Measurements from ENCODE around the gene CRYBG3. TPM values are rescaled to one million over a fixed set of nuclear protein-coding genes. Genes with fewer than 3 reads are reported as not detected.
A peak's percentile ranks its signal among the peaks of the same experiment; 100 is the strongest.

Gene CRYBG3
- total and polyA plus RNA-seq, 2 donors (not counting 1 experiment from before 2014, with no cell fraction given), result 8.7 to 29.9 TPM

- Histone ChIP-seq H3K4me1 (ENCODE audit: control insufficient read depth, extremely low read depth, insufficient read depth, low read length) (peaks cover 2% of the 10 kb centered on the region), H3K79me2 (ENCODE audit: control insufficient read depth, insufficient read depth, low read length) (no peaks in the 10 kb centered on the region), H2AFZ (ENCODE audit: low read length) (no peak overlapping the region), H3K9me3 (ENCODE audit: control insufficient read depth, insufficient read depth, low read depth, low read length) (no peaks in the 10 kb centered on the region), H3K4me3 (replicated peaks in 1 of 4; ENCODE audit: control extremely low read depth in 1 of 4, insufficient read depth in 1 of 4, low read depth in 3 of 4, low read length in 4 of 4) (no peak overlapping the region), H3K27ac (ENCODE audit: insufficient read depth, low read length) (no peak overlapping the region), H3K36me3 (ENCODE audit: control insufficient read depth, insufficient read depth, low read length) (peaks cover 2% of the 10 kb centered on the region), H4K20me1 (ENCODE audit: control insufficient read depth, extremely low read depth, insufficient read depth, low read length) (no peaks in the 10 kb centered on the region), H3K4me2 (ENCODE audit: extremely low read depth, insufficient read depth, low read length) (no peak overlapping the region), H3K27me3 (ENCODE audit: control insufficient read depth, insufficient read depth, low read length) (no peaks in the 10 kb centered on the region), H3K9ac (ENCODE audit: insufficient read depth, low read length) (no peak overlapping the region)
- no peak for DNase-seq (ENCODE audit: low read depth in 2 of 2)
- TF ChIP-seq EZH2 (IDR thresholded peaks at IDR 0.05; ENCODE audit: low read length, missing control alignments) (no peak), CTCF (conservative IDR thresholded peaks at IDR 0.05 in 1 of 2, IDR thresholded peaks at IDR 0.05 in 1 of 2; ENCODE audit: low read depth in 1 of 2, low read length in 2 of 2) (no peak)
Measured at GRCh38 chr3:97883736-97884135, 61.9 kb downstream of the CRYBG3 start.

GRCh38 chr3:97884586-97885123, 62.8 kb downstream of the CRYBG3 start:
- Histone ChIP-seq H3K79me2 (ENCODE audit: control insufficient read depth, insufficient read depth, low read length) (no peaks in the 10 kb centered on the region), H3K4me1 (ENCODE audit: control insufficient read depth, extremely low read depth, insufficient read depth, low read length) (peaks cover 2% of the 10 kb centered on the region), H3K9me3 (ENCODE audit: control insufficient read depth, insufficient read depth, low read depth, low read length) (no peaks in the 10 kb centered on the region), H3K27ac (ENCODE audit: insufficient read depth, low read length) (no peak overlapping the region), H3K4me3 (replicated peaks in 1 of 4; ENCODE audit: control extremely low read depth in 1 of 4, insufficient read depth in 1 of 4, low read depth in 3 of 4, low read length in 4 of 4) (no peak overlapping the region), H2AFZ (ENCODE audit: low read length) (no peak overlapping the region), H3K9ac (ENCODE audit: insufficient read depth, low read length) (no peak overlapping the region), H3K4me2 (ENCODE audit: extremely low read depth, insufficient read depth, low read length) (no peak overlapping the region), H4K20me1 (ENCODE audit: control insufficient read depth, extremely low read depth, insufficient read depth, low read length) (no peaks in the 10 kb centered on the region), H3K27me3 (ENCODE audit: control insufficient read depth, insufficient read depth, low read length) (no peaks in the 10 kb centered on the region), H3K36me3 (ENCODE audit: control insufficient read depth, insufficient read depth, low read length) (peaks cover 2% of the 10 kb centered on the region)
- no peak for DNase-seq (ENCODE audit: low read depth in 2 of 2)
- TF ChIP-seq CTCF (conservative IDR thresholded peaks at IDR 0.05 in 1 of 2, IDR thresholded peaks at IDR 0.05 in 1 of 2; ENCODE audit: low read depth in 1 of 2, low read length in 2 of 2), result no peak
- TF ChIP-seq EZH2 (IDR thresholded peaks at IDR 0.05; ENCODE audit: low read length, missing control alignments), result no peak

- Histone ChIP-seq H3K4me1 (ENCODE audit: control insufficient read depth, extremely low read depth, insufficient read depth, low read length) (peaks cover 2% of the 10 kb centered on the region), H2AFZ (ENCODE audit: low read length) (no peak overlapping the region), H3K9me3 (ENCODE audit: control insufficient read depth, insufficient read depth, low read depth, low read length) (no peaks in the 10 kb centered on the region), H4K20me1 (ENCODE audit: control insufficient read depth, extremely low read depth, insufficient read depth, low read length) (no peaks in the 10 kb centered on the region), H3K9ac (ENCODE audit: insufficient read depth, low read length) (no peak overlapping the region), H3K27me3 (ENCODE audit: control insufficient read depth, insufficient read depth, low read length) (no peaks in the 10 kb centered on the region), H3K27ac (ENCODE audit: insufficient read depth, low read length) (no peak overlapping the region), H3K79me2 (ENCODE audit: control insufficient read depth, insufficient read depth, low read length) (no peaks in the 10 kb centered on the region), H3K36me3 (ENCODE audit: control insufficient read depth, insufficient read depth, low read length) (peaks cover 2% of the 10 kb centered on the region), H3K4me2 (ENCODE audit: extremely low read depth, insufficient read depth, low read length) (no peak overlapping the region), H3K4me3 (replicated peaks in 1 of 4; ENCODE audit: control extremely low read depth in 1 of 4, insufficient read depth in 1 of 4, low read depth in 3 of 4, low read length in 4 of 4) (no peak overlapping the region)
- peak in 1 of 2 donors; percentile 5 for DNase-seq (ENCODE audit: low read depth in 2 of 2)
- no peak for TF ChIP-seq CTCF (conservative IDR thresholded peaks at IDR 0.05 in 1 of 2, IDR thresholded peaks at IDR 0.05 in 1 of 2; ENCODE audit: low read depth in 1 of 2, low read length in 2 of 2)
Measured at GRCh38 chr3:97885931-97886824, 64.4 kb downstream of the CRYBG3 start.

All from fibroblast of lung (primary cell).